Kidney (tissue), 14 donors: ENCODE data around the gene GAL3ST2. TPM values are rescaled to one million over a fixed set of nuclear protein-coding genes. Genes with fewer than 3 reads are reported as not detected.
"Not testable (repeated sequence)": the region's sequence is repeated elsewhere in the genome, so short reads cannot be mapped to it uniquely, and the experiment has no call there.

Source experiments
- DNase-seq, 5 donors: peaks; one replicate each; pipeline ENCODE4 v3.0.0-alpha.2; 2013 to 2020
- FAIRE-seq: peaks from 2 replicates; lab custom pipeline; 2012; peaks lifted over from hg19 to GRCh38; lab: Jason Lieb, UNC
- H3K27ac ChIP-seq, 2 donors: one replicate each; pipeline ENCODE4 v1.7.0; 2013; ENCODE audit warnings: low read depth in 2 of 2, low read length in 2 of 2, inconsistent platforms in 1 of 2
- H3K27me3 ChIP-seq: one replicate; pipeline ENCODE4 v1.7.1; 2013; ENCODE audit warnings: low read length, inconsistent platforms; ENCODE audit not compliant: control insufficient read depth, insufficient read depth
- H3K36me3 ChIP-seq, 3 donors: one replicate each; pipeline versions ENCODE4 v1.7.0 to v1.7.1; 2013; ENCODE audit warnings: low read length in 3 of 3, control low read depth in 1 of 3, inconsistent platforms in 1 of 3; ENCODE audit not compliant: insufficient read depth in 3 of 3, control insufficient read depth in 2 of 3
- H3K4me1 ChIP-seq, 3 donors: one replicate each; pipeline versions ENCODE4 v1.7.0 to v1.7.1; 2013; ENCODE audit warnings: low read length in 3 of 3, inconsistent platforms in 1 of 3, low read depth in 1 of 3; ENCODE audit not compliant: control insufficient read depth in 2 of 3, insufficient read depth in 2 of 3
- H3K4me3 ChIP-seq, 3 donors: one replicate each; pipeline versions ENCODE4 v1.7.0 to v1.8.1; 2013; ENCODE audit warnings: low read length in 3 of 3, control low read depth in 1 of 3, inconsistent platforms in 1 of 3
- H3K9ac ChIP-seq, 3 donors: one replicate each; pipeline versions ENCODE4 v1.7.0 to v1.7.1; 2013; ENCODE audit warnings: low read length in 3 of 3, control low read depth in 1 of 3, inconsistent platforms in 1 of 3
- H3K9me3 ChIP-seq, 3 donors: one replicate each; pipeline versions ENCODE4 v1.7.0 to v1.7.1; 2013; ENCODE audit warnings: low read length in 3 of 3, control low read depth in 1 of 3, inconsistent platforms in 1 of 3; ENCODE audit not compliant: control insufficient read depth in 2 of 3, insufficient read depth in 1 of 3
- intact Hi-C: fragments of 100-400 bp; cut with DNase I; formaldehyde crosslinking; loops from one replicate; pipeline ENCODE4 v1.11.1; 2022
- polyA plus RNA-seq: library from polyadenylated mRNA; stranded (reverse); fragments of 350-450 nt; fragmentation: Illumina TruSeq; extraction: RNeasy Lipid Tissue Mini Kit (QIAGEN cat#74804); gene quantifications from one replicate; pipeline ENCODE4 v1.2.3, GENCODE V29; 2014; ENCODE audit warnings: low read depth, low replicate concordance; ENCODE audit not compliant: insufficient read depth
- total RNA-seq: library from RNA; stranded (reverse); fragmentation: NEBNext Ultra II Directional; extraction: Animal tissue kit (Norgen Biotek cat#: 25700); gene quantifications from one replicate; pipeline ENCODE4 v1.2.1, GENCODE V29; 2021
- TF ChIP-seq, protein P1 (sequence below): IDR thresholded peaks from 3 replicates; pipeline ENCODE4 v1.5.1; 2012; ENCODE audit warnings: mild to moderate bottlenecking, moderate library complexity, borderline replicate concordance; ENCODE audit not compliant: insufficient read depth; ENCODE audit errors: extremely low read depth
- donor health status: control.
- donor health status: control.
- donor health status: control.
- donor health status: control.
- donor health status: control.
- donor health status: DM: yes; HTN: yes; CAD: no.
- donor health status: Normal renal cell carcinoma (clear cell type).

The GAL3ST2 gene
- total and polyA plus RNA-seq, 2 donors from 2014 or later, result 0.19 to 0.39 TPM

GRCh38 chr2:241799522-241800197 lies 23.0 kb downstream of the GAL3ST2 start:
- Histone ChIP-seq H3K27me3 (no peaks in the 10 kb centered on the region), H3K36me3 (no peaks in the 10 kb centered on the region), H3K4me3 (no peak overlapping the region), H3K9ac (no peak overlapping the region), H3K9me3 (no peaks in the 10 kb centered on the region), H3K27ac (no peak overlapping the region), H3K4me1 (peaks cover under 1 to 12% (median 5%) of the 10 kb centered on the region in 3 donors)
- TF ChIP-seq, protein P1, sequence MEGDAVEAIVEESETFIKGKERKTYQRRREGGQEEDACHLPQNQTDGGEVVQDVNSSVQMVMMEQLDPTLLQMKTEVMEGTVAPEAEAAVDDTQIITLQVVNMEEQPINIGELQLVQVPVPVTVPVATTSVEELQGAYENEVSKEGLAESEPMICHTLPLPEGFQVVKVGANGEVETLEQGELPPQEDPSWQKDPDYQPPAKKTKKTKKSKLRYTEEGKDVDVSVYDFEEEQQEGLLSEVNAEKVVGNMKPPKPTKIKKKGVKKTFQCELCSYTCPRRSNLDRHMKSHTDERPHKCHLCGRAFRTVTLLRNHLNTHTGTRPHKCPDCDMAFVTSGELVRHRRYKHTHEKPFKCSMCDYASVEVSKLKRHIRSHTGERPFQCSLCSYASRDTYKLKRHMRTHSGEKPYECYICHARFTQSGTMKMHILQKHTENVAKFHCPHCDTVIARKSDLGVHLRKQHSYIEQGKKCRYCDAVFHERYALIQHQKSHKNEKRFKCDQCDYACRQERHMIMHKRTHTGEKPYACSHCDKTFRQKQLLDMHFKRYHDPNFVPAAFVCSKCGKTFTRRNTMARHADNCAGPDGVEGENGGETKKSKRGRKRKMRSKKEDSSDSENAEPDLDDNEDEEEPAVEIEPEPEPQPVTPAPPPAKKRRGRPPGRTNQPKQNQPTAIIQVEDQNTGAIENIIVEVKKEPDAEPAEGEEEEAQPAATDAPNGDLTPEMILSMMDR, result no peak
- peak in 1 of 5 donors; percentile 67 for DNase-seq
- no peak for FAIRE-seq
- intact Hi-C loops, result no loop called here

DNA sequence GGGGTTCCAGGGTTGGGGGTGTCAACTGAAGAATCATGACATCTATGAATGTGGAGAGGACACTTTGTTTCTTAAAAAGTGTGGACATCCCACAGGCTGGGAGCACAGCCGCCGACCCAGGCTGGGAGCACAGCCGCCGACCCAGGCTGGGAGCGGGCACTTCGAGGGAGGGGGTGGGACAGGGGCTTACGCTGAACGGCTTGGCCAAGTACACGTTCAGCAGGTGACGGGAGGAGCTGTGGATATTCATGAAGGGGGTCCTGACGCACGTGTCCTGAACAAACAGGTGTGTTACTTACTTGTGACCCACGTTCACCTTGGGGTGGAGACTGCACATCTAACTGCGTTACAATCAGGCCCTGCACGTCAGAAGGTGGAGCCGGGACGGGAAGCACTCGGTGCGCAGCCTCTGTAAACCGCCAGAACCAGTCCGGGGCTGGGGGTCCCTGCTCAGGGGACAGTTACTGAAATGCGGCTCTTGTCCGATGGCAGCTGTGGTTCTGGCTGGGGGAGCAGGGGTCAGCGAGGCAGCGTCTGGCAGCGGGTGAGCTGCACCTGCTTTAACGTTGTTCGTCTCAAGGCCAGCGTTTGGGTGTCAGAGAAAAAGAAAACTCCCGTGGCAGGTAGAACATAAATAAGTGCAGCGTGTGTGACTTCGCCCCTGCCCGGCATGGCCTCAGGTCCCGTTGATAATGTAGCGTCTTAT lies 23.7 kb downstream of the GAL3ST2 start:
- H3K27me3 ChIP-seq, intact Hi-C loops, H3K9me3 ChIP-seq, H3K36me3 ChIP-seq, H3K9ac ChIP-seq, H3K4me3 ChIP-seq, FAIRE-seq, H3K27ac ChIP-seq: not testable (repeated sequence)
- peak in 1 of 5 donors; percentile 3 for DNase-seq
- peaks cover 3 to 16% (median 6%) of the 10 kb centered on the region in 3 donors for H3K4me1 ChIP-seq

GRCh38 chr2:241801611-241802420 lies 25.2 kb downstream of the GAL3ST2 start:
- Histone ChIP-seq H3K27ac (no peak overlapping the region), H3K9ac (no peak overlapping the region), H3K36me3 (no peaks in the 10 kb centered on the region), H3K4me1 (peaks cover 3 to 16% (median 6%) of the 10 kb centered on the region in 3 donors), H3K9me3 (no peaks in the 10 kb centered on the region), H3K27me3 (no peaks in the 10 kb centered on the region), H3K4me3 (no peak overlapping the region)
- peak in 3 of 5 donors; percentile 40 to 80 (median 64) for DNase-seq
- FAIRE-seq, result no peak
- TF ChIP-seq, protein P1, result no peak
- intact Hi-C loops, result no loop called here
